ENCODE results near the gene ZBTB32.
A peak's percentile ranks its signal among the peaks of the same experiment; 100 is the strongest.

The ZBTB32 gene

GRCh38 chr19:35739275-35740107 lies 35.1 kb downstream of the ZBTB32 start:
- Histone ChIP-seq H3K4me1 (peaks cover 3% of the 10 kb centered on the region; the same call in 1 of the 2 replicates), H3K27me3 (no peaks in the 10 kb centered on the region), H3K4me3 (ENCODE audit: low read depth, low read length) (peak overlapping the region; percentile 80), H3K36me3 (peaks cover 33% of the 10 kb centered on the region), H3K9me3 (no peaks in the 10 kb centered on the region)
- no peak for TF ChIP-seq CTCF (IDR thresholded peaks at IDR 0.05; ENCODE audit: low read depth, low read length)
- no peak for DNase-seq

- peaks cover 29% of the 10 kb centered on the region for H3K36me3 ChIP-seq
- TF ChIP-seq CTCF (IDR thresholded peaks at IDR 0.05; ENCODE audit: low read depth, low read length): no peak
- peak overlapping the region; percentile 80 for H3K4me3 ChIP-seq (ENCODE audit: low read depth, low read length)
- H3K4me1 ChIP-seq: peaks cover 3% of the 10 kb centered on the region; the same call in 1 of the 2 replicates
- no peaks in the 10 kb centered on the region for H3K27me3 ChIP-seq
- H3K9me3 ChIP-seq: no peaks in the 10 kb centered on the region
- DNase-seq: no peak
These were observed 35.7 kb downstream of the ZBTB32 start for GRCh38 chr19:35740108-35740422.

- Histone ChIP-seq H3K4me1 (peaks cover 3% of the 10 kb centered on the region; the same call in 1 of the 2 replicates), H3K36me3 (peaks cover 25% of the 10 kb centered on the region), H3K4me3 (ENCODE audit: low read depth, low read length) (peak overlapping the region; percentile 80), H3K9me3 (no peaks in the 10 kb centered on the region), H3K27me3 (no peaks in the 10 kb centered on the region)
- peak; percentile 99 for DNase-seq
- TF ChIP-seq CTCF (IDR thresholded peaks at IDR 0.05; ENCODE audit: low read depth, low read length): no peak
These were observed 36.3 kb downstream of the ZBTB32 start for GRCh38 chr19:35740423-35741202.

GRCh38 chr19:35741203-35741515 lies 36.8 kb downstream of the ZBTB32 start:
- Histone ChIP-seq H3K4me1 (peaks cover 3% of the 10 kb centered on the region; the same call in 1 of the 2 replicates), H3K36me3 (peaks cover 21% of the 10 kb centered on the region), H3K27me3 (no peaks in the 10 kb centered on the region), H3K9me3 (no peaks in the 10 kb centered on the region), H3K4me3 (ENCODE audit: low read depth, low read length) (peak overlapping the region; percentile 80)
- TF ChIP-seq CTCF (IDR thresholded peaks at IDR 0.05; ENCODE audit: low read depth, low read length): peak; percentile 39
- no peak for DNase-seq

- TF ChIP-seq CTCF (IDR thresholded peaks at IDR 0.05; ENCODE audit: low read depth, low read length): no peak
- Histone ChIP-seq H3K9me3 (no peaks in the 10 kb centered on the region), H3K4me1 (peaks cover 3% of the 10 kb centered on the region; the same call in 1 of the 2 replicates), H3K36me3 (peaks cover 13% of the 10 kb centered on the region), H3K27me3 (no peaks in the 10 kb centered on the region), H3K4me3 (ENCODE audit: low read depth, low read length) (peak within 1 kb of the TSS; percentile 80)
- no peak for DNase-seq
These were observed 37.9 kb downstream of the ZBTB32 start, which contains the start of gene IGFLR1 for GRCh38 chr19:35742121-35742724. TSS of gene IGFLR1 (minus strand) at chr19:35742452. CDS start at chr19:35741180, 1,272 bp downstream.

Measured in BE2C (cell line).